MG63 (cell line): Measurements from ENCODE around the gene ZNF93. TPM values are rescaled to one million over a fixed set of nuclear protein-coding genes. Genes with fewer than 3 reads are reported as not detected.

Experiments
- total RNA-seq: library from RNA; depleted of rRNA; stranded (reverse); fragments of >200 nt; shearing (Covaris generic); gene quantifications from 2 replicates; pipeline ENCODE4 v1.2.3, GENCODE V29; 2014; ENCODE audit warnings: low replicate concordance; rRNA removed

Gene ZNF93
- total RNA-seq, 1 experiment from 2014 or later: 2.0 TPM

Other genes starting within 250 kb of the ZNF93 start
- gene ATP13A1, start 237.3 kb upstream of the ZNF93 start, total RNA-seq: 30.6 and 70.8 TPM in 2 replicates
- 7.1 and 18.0 TPM in 2 replicates for gene ZNF101, start 232.1 kb upstream of the ZNF93 start, total RNA-seq
- 5.0 and 17.4 TPM in 2 replicates for gene ZNF14, start 167.8 kb upstream of the ZNF93 start, total RNA-seq
- 1.0 and 9.6 TPM in 2 replicates for gene ZNF506, start 79.2 kb upstream of the ZNF93 start, total RNA-seq
- gene ZNF253, start 35.1 kb upstream of the ZNF93 start, total RNA-seq: 1.1 and 4.3 TPM in 2 replicates
- 1.1 and 2.9 TPM in 2 replicates for gene ZNF682, start 138.6 kb downstream of the ZNF93 start, total RNA-seq
- gene ZNF90, start 177.1 kb downstream of the ZNF93 start, total RNA-seq: 0.40 and 0.99 TPM in 2 replicates